Right atrium auricular region (tissue), 2 donors: ENCODE results near the gene TFAP2B. TPM values are rescaled to one million over a fixed set of nuclear protein-coding genes. Genes with fewer than 3 reads are reported as not detected.

Experiments
- DNase-seq: peaks from one replicate; pipeline ENCODE4 v3.0.0-alpha.2; 2019; ENCODE audit warnings: low spot score
- H3K27ac ChIP-seq, 2 donors: fragments of 200-600 bp; sonication (generic); 1 replicate in 1 of 2; 2 replicates in 1 of 2; pipeline ENCODE4 v1.5.1; 2016 to 2019
- H3K27me3 ChIP-seq, 2 donors: fragments of 200-600 bp; sonication (generic); one replicate each; pipeline versions ENCODE4 v1.5.1 to v1.6.0; 2017 to 2019
- H3K36me3 ChIP-seq: fragments of 200-600 bp; sonication (generic); one replicate; pipeline ENCODE4 v1.5.1; 2016
- H3K4me1 ChIP-seq, 2 donors: fragments of 200-600 bp; sonication (generic); one replicate each; pipeline versions ENCODE4 v1.5.1 to v1.6.0; 2017 to 2019
- H3K4me3 ChIP-seq, 2 donors: fragments of 200-600 bp; sonication (generic); 1 replicate in 1 of 2; 2 replicates in 1 of 2; pipeline ENCODE4 v1.5.1; 2017 to 2019; ENCODE audit warnings: mild to moderate bottlenecking in 1 of 2, moderate library complexity in 1 of 2
- H3K9me3 ChIP-seq, 2 donors: fragments of 200-600 bp; sonication (generic); one replicate each; pipeline ENCODE4 v1.5.1; 2019
- CTCF ChIP-seq, 2 donors: fragments of 200-600 bp; sonication (generic); IDR thresholded peaks; one replicate each; pipeline ENCODE4 v1.5.1; 2019; ENCODE audit warnings: antibody characterized with exemption in 2 of 2
- total RNA-seq, 2 donors: library from RNA; depleted of rRNA; stranded (reverse); fragments of >200 nt; gene quantifications; one replicate each; pipeline ENCODE4 v1.1.0, GENCODE V29; 2016

Gene TFAP2B
- total RNA-seq, 2 donors from 2014 or later: not detected

DNA sequence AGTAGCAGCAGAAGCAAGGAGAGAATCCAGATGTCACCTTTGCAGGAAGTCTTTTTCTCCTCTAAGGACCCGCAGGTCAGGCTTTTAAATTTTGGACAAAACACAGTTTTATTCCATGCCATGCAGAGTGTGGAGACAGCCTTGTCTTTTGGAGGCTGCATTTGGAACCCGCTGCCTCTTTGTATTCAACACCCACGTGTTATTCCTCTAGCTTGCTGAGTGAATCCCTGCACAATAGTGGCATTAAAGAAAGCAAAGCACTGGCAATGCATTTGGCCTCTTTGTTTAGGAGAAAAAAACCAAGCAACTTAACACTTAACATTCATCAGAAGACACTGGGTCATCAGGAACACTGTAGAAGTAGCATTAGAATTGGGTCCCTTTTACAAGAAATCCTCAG lies 43.5 kb downstream of the TFAP2B start:
- Histone ChIP-seq H3K27me3 (no peaks in the 10 kb centered on the region), H3K4me1 (no peaks in the 10 kb centered on the region), H3K4me3 (no peak overlapping the region), H3K27ac (no peak overlapping the region), H3K9me3 (no peaks in the 10 kb centered on the region), H3K36me3 (no peaks in the 10 kb centered on the region)
- TF ChIP-seq CTCF (IDR thresholded peaks at IDR 0.05): no peak
- no peak for DNase-seq

- H3K9me3 ChIP-seq: no peaks in the 10 kb centered on the region
- no peaks in the 10 kb centered on the region for H3K4me1 ChIP-seq
- no peak for TF ChIP-seq CTCF (IDR thresholded peaks at IDR 0.05)
- no peak for DNase-seq
- no peaks in the 10 kb centered on the region for H3K36me3 ChIP-seq
- H3K4me3 ChIP-seq: no peak overlapping the region
- no peaks in the 10 kb centered on the region for H3K27me3 ChIP-seq
- H3K27ac ChIP-seq: no peak overlapping the region
Measured at GRCh38 chr6:50864601-50865000, 45.9 kb downstream of the TFAP2B start.

GRCh38 chr6:50868466-50868865 lies 49.8 kb downstream of the TFAP2B start:
- no peak for DNase-seq
- Histone ChIP-seq H3K9me3 (no peaks in the 10 kb centered on the region), H3K4me1 (no peaks in the 10 kb centered on the region), H3K36me3 (no peaks in the 10 kb centered on the region), H3K27ac (no peak overlapping the region), H3K4me3 (no peak overlapping the region), H3K27me3 (no peaks in the 10 kb centered on the region)
- TF ChIP-seq CTCF (IDR thresholded peaks at IDR 0.05): no peak

- no peak overlapping the region for H3K4me3 ChIP-seq
- no peaks in the 10 kb centered on the region for H3K27me3 ChIP-seq
- no peak for DNase-seq
- no peak for TF ChIP-seq CTCF (IDR thresholded peaks at IDR 0.05)
- no peaks in the 10 kb centered on the region for H3K36me3 ChIP-seq
- H3K27ac ChIP-seq: no peak overlapping the region
- H3K9me3 ChIP-seq: no peaks in the 10 kb centered on the region
- H3K4me1 ChIP-seq: no peaks in the 10 kb centered on the region
Measured at GRCh38 chr6:50873167-50873566, 54.5 kb downstream of the TFAP2B start.

DNA sequence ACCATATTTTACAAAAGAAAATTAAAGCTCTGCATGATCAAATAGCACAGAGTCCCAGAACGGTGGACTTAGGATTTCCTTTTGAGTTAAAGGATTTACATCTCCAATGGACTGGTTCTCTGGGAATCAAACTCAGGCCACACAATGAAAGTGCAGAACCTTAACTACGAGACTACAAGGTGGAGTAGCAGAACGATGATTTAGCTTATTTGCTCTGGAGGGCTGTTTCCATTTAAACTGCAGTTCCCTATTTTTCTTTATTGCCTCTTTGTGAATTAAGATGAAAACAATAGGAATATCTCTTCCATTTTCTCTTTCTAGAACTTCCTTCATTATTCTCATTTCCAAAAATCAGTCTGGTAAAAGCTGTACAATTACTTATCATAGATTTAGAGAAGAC lies 65.7 kb downstream of the TFAP2B start:
- no peak for TF ChIP-seq CTCF (IDR thresholded peaks at IDR 0.05)
- no peak for DNase-seq
- H3K36me3 ChIP-seq: no peaks in the 10 kb centered on the region
- H3K27ac ChIP-seq: no peak overlapping the region
- H3K9me3 ChIP-seq: no peaks in the 10 kb centered on the region
- H3K27me3 ChIP-seq: no peaks in the 10 kb centered on the region
- no peaks in the 10 kb centered on the region for H3K4me1 ChIP-seq
- no peak overlapping the region for H3K4me3 ChIP-seq

DNA sequence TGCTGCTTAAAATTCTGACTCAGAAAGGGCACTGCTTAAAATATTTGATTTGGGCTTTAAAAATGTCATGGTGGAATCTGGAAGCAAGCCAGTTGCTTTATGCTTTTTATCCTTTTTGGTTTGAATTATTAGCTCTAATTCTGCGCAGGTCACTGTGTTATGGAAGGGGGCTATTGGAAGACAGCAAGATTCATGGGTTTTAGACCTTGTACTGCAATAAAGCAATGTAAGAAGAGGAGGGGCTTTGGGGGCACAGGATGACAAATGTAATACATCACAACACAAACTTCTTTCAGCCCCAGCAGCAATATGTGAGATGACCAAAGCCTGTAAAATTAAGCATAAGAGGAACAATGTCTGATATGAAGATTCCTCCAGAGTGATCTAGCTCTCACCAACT lies 68.4 kb downstream of the TFAP2B start:
- no peak for DNase-seq
- Histone ChIP-seq H3K9me3 (no peaks in the 10 kb centered on the region), H3K4me3 (no peak overlapping the region), H3K27ac (no peak overlapping the region), H3K4me1 (no peaks in the 10 kb centered on the region), H3K36me3 (no peaks in the 10 kb centered on the region), H3K27me3 (no peaks in the 10 kb centered on the region)
- TF ChIP-seq CTCF (IDR thresholded peaks at IDR 0.05): no peak
